ENCODE data around the gene ZNF639.

ZNF639 gene

DNA sequence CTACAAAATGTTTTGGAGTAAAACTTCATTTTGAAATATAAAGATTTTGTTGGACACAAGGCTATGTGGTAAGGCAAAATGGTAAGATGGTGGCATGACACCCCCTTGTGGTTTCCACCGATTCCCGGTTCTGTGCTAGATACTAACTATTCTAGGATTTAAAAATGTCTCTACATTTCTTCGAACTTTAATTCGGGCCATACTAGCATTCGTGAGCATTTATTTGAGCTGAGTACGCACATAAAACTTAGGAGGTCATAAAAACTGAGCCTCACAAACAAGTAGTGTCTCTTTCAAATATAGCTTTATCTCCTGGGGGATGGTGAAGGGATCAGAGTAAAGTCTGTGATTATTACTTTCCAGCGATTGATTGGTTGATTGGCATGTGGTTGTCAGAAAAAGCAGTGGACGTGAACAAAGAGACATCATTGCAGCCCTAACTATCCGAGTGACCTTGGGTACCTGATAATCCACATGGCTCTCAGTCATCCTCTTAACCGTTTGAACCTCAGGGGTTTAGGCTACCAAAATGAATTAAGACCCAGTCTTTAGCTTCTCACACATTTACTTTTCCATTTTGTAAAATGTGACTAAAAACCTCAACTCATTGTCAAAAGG is 1.1 kb upstream of the ZNF639 start:
- no peak for FAIRE-seq

GRCh38 chr3:179323197-179324110 is 623 bp downstream of the ZNF639 start:
- no peak for FAIRE-seq

- no peak for FAIRE-seq
Measured at GRCh38 chr3:179324270-179324754, 1.5 kb downstream of the ZNF639 start.

- no peak for FAIRE-seq
Measured at GRCh38 chr3:179330438-179330837, 7.6 kb downstream of the ZNF639 start.

GRCh38 chr3:179332240-179332639 is 9.4 kb downstream of the ZNF639 start:
- FAIRE-seq, result no peak

DNA sequence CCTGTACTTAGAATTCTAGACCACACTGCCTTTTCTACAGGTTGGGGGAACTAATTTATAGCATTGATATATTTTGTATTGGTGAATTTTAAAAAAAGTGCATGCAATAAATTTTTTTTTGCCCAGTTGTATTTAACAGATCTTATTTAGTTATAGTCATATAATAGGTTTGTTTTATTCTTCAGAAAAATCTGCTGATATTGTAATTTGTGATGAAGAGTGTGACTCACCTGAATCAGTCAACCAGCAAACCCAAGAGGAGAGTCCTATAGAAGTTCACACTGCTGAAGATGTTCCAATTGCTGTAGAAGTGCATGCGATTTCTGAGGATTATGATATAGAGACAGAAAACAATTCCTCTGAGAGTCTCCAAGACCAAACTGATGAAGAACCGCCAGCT is 10.3 kb downstream of the ZNF639 start:
- FAIRE-seq, result no peak

GRCh38 chr3:179336345-179336929 is 13.6 kb downstream of the ZNF639 start:
- FAIRE-seq, result no peak

GRCh38 chr3:179347345-179348194 is 24.7 kb downstream of the ZNF639 start, which contains the start of gene MFN1:
Gene MFN1 (plus strand): TSS chr3:179347709. CDS start chr3:179348852, 1,143 bp downstream.
- FAIRE-seq, result peak; percentile 94

GRCh38 chr3:179348325-179349013 is 25.6 kb downstream of the ZNF639 start:
- FAIRE-seq, result no peak

DNA sequence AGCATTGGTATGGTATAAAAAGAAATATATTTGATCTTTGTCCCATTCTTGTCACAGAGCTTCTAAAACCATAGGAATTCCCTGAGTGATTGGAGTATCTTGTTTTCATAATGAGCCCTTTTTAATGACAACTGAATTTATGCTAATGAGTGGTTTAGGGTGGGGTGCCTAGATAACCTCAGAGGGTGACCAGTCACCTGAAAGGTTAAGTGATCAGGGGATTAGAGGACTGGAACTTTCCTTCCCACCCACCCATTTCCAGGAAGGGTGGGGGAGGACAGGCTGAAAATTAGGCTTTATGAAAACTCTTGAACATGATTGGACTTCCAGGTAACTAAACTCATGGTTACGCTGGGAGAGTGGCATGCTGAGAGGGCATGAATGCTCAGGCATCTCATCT is 33.2 kb downstream of the ZNF639 start:
- FAIRE-seq, result no peak

DNA sequence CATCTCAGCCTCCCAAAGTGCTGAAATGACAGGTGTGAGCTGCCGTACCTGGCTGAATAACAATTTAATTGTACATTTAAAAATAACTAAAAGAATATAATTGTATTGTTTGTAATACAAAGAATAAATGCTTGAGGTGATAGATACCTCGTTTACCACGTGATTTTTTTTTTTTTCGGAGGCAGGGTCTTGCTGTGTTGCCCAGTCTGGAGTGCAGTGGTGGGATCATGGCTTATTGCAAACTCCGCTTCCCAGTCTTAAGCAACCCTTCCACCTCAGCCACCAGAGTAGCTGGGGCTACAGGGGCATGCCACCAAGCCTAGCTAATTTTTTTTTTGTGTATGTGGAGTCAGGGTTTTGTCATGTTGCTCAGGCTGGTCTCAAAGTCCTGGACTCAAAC is 40.5 kb downstream of the ZNF639 start:
- FAIRE-seq, result no peak

GRCh38 chr3:179369621-179370020 is 46.8 kb downstream of the ZNF639 start:
- peak; percentile 18 for FAIRE-seq

DNA sequence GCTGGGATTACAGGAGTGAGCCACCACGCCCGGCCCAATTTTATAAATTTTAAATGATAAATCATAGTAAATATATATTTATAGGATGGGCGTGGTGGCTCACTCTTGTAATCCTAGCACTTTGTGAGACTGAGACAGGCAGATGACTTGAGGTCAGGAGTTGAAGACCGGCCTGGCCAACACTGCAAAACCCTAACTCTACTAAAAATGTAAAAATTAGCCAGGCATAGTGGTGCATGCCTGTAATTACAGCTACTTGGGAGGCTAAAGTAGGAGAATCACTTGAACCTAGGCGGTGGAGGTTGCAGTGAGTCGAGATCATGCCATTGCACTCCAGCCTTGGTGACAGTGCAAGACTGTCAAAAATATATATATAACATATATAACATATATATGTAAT is 51.1 kb downstream of the ZNF639 start:
- FAIRE-seq, result no peak

DNA sequence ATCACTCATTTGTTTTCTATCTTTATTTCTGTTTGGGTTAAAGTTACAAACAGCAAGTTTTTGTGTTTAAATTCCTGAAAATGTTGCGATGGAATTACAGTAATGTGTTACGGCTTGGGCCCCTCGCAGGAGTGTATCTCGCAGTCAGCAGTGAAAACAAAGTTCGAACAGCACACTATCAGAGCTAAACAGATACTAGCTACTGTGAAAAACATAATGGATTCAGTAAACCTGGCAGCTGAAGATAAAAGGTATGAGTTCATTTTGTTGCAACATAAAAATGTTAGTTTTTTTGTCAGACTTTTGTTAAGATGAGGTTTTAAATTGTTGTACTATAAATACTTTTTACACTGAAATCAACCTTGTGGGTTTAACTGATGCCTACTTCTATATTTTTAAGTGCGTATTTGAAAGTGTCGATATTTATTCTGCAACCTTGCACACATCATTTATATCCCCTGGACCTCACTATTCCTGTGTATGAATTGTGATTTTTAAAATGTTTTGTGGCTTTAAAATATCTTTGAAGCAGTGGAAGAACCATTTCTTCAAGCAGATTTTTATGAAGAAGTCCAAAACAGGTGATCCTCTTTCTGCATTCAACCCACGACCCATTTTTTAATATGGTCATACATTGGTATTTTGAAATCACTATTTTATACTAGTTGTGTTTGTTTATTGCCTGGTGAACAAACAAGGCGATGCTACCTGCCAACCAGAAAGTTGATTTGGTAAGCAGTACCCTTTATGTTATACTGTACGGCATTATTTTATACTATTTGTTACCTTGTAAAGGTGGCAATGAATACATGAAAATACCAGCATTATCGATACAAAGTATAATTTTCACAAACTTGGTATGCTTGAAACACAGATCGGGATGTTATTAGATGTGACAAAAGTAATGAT is 52.5 kb downstream of the ZNF639 start:
- no peak for FAIRE-seq

DNA sequence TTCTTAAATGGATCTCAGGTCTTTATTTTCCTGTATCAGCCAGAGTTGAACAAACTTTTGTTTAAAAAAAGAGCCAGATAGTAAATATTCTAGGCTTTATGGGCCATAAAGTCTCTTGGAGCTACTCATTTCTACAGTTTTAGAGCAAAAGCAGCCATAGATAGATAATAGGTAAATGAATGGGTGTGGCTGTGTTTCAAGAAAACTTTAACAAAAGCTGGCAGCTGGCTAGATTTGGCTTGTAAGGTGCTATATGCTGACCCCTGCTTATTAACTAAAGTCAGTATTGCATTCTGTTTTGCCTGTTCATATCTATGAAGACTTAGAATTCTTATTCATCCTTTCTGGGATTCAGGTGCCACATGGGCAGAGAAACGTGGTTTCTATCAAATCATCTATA is 53.6 kb downstream of the ZNF639 start:
- FAIRE-seq, result no peak

All from endometrium (tissue), 2 donors.